SKM-1 treated with dmso at 0.1 percent for 144 hours (cell line): ENCODE measurements around the gene ARHGEF12.

ENCODE experiments used
- DNase-seq: peaks from one replicate; lab custom pipeline; 2025; ENCODE audit not compliant: unreplicated experiment; lab: John Stamatoyannopoulos, UW

The ARHGEF12 gene

DNA sequence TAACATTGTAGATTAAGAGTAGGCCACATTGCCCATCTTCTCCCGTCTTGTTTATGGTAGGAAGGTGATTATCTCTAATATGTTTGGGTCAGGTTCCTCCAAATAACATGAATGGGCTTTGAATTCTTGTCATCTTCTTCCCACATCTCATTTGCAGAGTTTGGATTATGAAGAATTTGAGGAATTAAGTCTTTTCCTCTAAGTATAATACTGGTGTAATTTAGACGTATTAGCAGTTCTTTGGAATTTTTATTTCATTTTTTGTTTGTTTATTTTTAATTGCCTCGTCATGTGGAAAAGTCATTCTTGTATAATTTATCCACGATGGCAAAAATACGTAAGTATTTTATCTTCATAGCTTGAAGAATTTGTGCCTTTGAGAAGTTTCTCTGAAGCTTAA is 73.4 kb downstream of the ARHGEF12 start:
- DNase-seq: no peak

- no peak for DNase-seq
These were observed 74.6 kb downstream of the ARHGEF12 start for GRCh38 chr11:120410622-120411380.

GRCh38 chr11:120413480-120413879 is 77.3 kb downstream of the ARHGEF12 start:
- DNase-seq: no peak

- no peak for DNase-seq
These were observed 84.4 kb downstream of the ARHGEF12 start for GRCh38 chr11:120420572-120420971.

DNA sequence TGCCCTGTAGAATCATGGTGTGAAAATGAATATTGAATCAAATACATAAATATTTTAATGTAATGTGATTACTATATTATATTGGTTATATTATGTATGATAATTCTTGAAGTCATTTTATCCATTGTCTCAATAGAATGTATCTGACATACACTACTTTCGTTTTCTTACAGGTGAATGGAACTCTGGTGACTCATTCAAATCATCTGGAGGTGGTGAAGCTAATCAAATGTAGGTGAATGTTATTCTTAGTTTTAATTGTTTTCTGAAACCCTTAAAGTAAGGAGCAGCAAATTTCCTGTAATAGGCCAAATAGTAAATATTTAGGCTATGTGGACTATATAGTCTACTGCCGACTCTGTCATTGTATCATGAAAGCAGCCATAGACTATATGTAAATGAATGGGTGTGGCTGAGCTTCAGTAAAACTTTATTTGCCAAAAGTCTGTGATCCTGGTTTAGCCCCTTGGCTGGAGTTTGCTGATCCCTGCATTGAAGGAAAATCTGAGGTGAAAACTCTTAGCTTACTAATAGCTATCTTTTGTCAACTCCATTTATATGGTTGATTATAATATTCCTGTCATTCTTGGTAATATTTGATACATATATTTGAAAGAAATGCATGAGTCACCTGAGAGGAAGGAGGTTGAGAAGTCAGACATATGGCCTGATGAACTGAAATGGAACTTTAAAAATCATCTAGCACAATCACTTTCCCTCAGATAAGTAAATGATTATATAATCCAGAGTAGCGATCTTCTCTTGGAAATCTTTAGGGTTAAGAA is 88.2 kb downstream of the ARHGEF12 start:
- no peak for DNase-seq

- DNase-seq: no peak
These were observed 88.7 kb downstream of the ARHGEF12 start for GRCh38 chr11:120424970-120425332.

GRCh38 chr11:120425527-120425926 is 89.3 kb downstream of the ARHGEF12 start:
- DNase-seq: no peak

DNA sequence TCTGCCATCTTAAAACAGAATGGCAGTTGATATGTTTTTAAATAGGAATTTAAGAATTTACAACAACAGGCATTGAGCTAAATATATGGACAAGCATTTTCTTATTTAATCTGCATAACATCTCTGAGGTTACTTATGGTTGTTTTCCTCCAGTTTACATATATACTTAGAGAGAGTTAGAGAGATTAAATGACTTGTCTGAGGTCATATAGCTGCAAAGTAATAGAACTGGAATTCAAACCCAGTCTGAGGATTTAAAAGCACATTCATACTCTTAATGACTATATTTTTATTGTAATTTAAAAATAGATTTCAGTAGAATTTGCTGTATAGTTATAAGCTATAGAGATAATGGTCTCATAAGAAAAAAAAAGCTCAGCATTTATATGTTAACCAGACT is 93.9 kb downstream of the ARHGEF12 start:
- DNase-seq: no peak

- DNase-seq: no peak
These were observed 95.4 kb downstream of the ARHGEF12 start for GRCh38 chr11:120431633-120432032.

- DNase-seq: no peak
These were observed 96.1 kb downstream of the ARHGEF12 start for GRCh38 chr11:120432056-120433018.

DNA sequence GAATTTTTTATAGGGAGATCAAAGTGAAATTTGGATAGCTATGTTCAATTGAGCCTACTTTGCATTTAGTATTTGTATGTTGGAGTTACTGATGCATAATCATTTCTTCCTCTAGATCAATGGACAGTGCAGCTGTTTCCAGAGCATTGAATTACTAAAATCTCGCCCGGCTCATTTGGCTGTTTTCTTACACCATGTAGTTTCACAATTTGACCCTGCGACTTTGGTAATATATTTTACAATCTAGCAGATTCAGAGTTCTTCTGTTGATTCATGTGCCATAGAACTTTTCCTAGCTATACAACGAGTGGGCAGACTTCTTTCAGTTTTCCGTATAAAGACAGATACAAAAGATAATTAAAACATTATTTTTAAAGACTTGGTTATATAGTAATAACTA is 105.4 kb downstream of the ARHGEF12 start:
- DNase-seq: no peak

DNA sequence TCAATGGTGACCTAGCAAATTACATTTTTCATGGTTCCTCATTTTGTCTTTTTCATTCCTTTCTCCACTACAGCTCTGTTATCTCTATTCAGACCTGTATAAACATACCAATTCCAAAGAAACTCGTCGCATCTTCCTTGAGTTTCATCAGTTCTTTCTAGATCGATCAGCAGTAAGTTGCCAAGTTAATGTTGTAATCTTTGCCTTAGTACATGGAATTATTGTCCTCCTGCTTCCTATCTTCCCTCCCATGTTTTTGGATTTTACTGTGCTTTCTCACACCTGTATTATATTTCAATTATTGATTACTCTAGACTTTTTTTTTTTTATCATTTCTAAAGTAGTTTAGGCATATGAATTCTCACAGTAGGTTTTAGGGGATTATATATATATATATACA is 105.8 kb downstream of the ARHGEF12 start:
- DNase-seq: no peak

GRCh38 chr11:120446802-120447201 is 110.6 kb downstream of the ARHGEF12 start:
- no peak for DNase-seq

DNA sequence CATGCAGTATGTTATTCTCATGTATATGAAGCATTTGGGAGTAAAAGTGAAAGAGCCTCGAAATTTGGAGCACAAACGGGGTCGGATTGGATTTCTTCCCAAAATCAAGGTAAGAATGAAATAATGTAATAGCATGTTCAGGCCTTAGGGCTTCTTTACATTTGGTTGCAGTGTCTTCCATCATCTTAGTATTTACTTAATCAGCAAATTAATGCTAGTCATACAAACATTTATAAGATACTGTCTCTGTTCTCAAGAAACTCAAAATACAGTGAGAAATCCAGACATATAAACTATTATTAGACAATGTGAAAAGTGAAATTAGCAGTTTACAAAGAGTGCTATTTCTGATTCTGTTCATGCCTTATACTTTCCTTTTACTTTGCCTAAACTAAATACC is 112.0 kb downstream of the ARHGEF12 start:
- DNase-seq: no peak

GRCh38 chr11:120455487-120455886 is 119.3 kb downstream of the ARHGEF12 start:
- DNase-seq: no peak

GRCh38 chr11:120457996-120458395 is 121.8 kb downstream of the ARHGEF12 start:
- DNase-seq: no peak

DNA sequence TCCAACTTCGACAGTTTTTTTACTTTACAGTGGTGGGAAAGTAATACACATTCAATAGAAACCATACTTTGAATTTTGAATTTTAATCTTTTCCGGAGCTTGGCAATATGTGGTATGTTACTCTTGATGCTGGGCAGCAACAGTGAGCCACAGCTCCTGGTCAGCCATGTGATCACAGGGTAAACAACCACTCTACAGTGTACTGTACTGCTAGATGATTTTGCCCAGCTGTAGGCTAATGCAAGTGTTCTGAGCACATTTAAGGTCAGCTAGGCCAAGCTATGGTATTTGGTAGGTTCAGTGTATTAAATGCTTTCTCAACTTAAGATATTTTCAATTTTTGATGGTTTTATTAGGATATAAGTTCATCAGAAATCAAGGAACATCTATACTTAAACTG is 126.6 kb downstream of the ARHGEF12 start:
- DNase-seq: no peak

GRCh38 chr11:120465921-120466534 is 129.8 kb downstream of the ARHGEF12 start:
- no peak for DNase-seq

DNA sequence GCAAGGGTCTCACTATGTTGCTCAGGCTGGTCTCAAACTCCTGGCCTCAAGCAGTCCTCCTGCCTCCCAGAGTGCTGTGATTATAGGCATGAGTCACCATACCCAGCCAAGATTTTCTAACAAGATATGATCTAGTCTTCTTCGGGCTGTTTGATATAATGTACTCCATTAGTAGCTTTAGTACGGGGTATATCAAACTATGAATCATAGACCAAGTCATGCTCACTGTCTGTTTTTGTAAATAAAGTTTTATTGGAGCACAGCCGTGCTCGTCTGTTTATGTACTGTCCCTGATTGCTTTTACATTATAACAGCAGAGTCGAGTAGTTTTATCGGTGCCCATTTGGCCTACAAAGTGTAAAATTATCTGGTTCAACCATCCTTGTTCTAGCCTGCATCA is 131.4 kb downstream of the ARHGEF12 start:
- no peak for DNase-seq

- DNase-seq: no peak
These were observed 134.9 kb downstream of the ARHGEF12 start for GRCh38 chr11:120471131-120471530.

DNA sequence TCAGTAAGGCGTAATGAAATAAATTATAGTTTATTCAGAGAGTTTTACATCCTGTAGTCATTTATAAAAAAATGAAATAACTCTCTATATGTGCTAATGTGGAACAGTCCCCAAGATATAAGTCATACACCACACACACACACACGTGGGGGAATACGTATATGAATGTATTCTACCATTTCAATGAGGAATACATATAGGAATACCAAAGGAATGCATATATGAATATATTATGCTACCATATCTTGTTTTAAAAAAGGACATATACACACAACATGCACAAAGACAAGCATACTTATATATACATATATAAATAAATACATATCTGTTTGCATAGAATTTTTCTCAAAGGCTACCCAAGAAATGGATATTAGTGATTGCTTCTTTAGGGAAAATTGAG is 135.8 kb downstream of the ARHGEF12 start:
- DNase-seq: no peak
